Prostate gland (tissue), 2 donors: Measurements from ENCODE around the gene KIF15.

ENCODE experiments used
- POLR2A ChIP-seq: fragments of 450-650 bp; IDR thresholded peaks from one replicate; pipeline ENCODE4 v1.6.1; 2016; ENCODE audit warnings: antibody characterized with exemption, mild to moderate bottlenecking
- POLR2AphosphoS5 ChIP-seq: sonication (generic); formaldehyde crosslinking; IDR thresholded peaks from one replicate; pipeline ENCODE4 v1.6.1; 2017; ENCODE audit warnings: antibody characterized with exemption
- TF ChIP-seq, protein P1 (sequence below), 4 experiments: fragments of 200-600 bp in 2 of 4; fragments of 450-650 bp in 2 of 4; sonication (generic) in 2 of 4; IDR thresholded peaks; 1 replicate in 3 of 4; 2 replicates in 1 of 4; pipeline ENCODE4 v1.5.1; 2016 to 2019; ENCODE audit warnings: antibody characterized with exemption in 4 of 4, mild to moderate bottlenecking in 2 of 4, moderate library complexity in 2 of 4

DNA sequence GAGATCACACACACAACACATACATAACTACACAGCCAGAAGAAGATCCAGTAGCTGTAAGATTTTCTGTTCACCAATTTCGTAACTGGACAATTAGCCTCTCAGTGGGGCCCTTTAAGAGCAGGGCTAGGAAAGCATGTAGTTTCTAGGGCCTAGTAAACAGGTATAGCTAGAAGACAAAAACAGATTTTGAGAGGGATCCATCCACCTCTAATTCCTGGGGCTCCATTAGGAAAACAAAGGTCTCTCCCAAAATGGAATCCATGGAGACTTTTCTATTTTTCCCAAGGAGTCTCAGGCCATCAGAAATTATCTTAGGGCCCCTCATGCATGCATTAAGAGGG, 10.5 kb downstream of the KIF15 start:
- TF ChIP-seq, protein P1, sequence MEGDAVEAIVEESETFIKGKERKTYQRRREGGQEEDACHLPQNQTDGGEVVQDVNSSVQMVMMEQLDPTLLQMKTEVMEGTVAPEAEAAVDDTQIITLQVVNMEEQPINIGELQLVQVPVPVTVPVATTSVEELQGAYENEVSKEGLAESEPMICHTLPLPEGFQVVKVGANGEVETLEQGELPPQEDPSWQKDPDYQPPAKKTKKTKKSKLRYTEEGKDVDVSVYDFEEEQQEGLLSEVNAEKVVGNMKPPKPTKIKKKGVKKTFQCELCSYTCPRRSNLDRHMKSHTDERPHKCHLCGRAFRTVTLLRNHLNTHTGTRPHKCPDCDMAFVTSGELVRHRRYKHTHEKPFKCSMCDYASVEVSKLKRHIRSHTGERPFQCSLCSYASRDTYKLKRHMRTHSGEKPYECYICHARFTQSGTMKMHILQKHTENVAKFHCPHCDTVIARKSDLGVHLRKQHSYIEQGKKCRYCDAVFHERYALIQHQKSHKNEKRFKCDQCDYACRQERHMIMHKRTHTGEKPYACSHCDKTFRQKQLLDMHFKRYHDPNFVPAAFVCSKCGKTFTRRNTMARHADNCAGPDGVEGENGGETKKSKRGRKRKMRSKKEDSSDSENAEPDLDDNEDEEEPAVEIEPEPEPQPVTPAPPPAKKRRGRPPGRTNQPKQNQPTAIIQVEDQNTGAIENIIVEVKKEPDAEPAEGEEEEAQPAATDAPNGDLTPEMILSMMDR (IDR thresholded peaks at IDR 0.05) = no peak
- no peak for TF ChIP-seq POLR2AphosphoS5
- TF ChIP-seq POLR2A = no peak
